Pulmonary artery endothelial cell (primary cell): ENCODE measurements around the gene JKAMP. TPM values are rescaled to one million over a fixed set of nuclear protein-coding genes. Genes with fewer than 3 reads are reported as not detected.

ENCODE experiments used
- DNase-seq: peaks from one replicate; pipeline ENCODE4 v3.0.0-alpha.2; 2011; ENCODE audit warnings: low read depth, low spot score
- total RNA-seq: library from RNA; depleted of rRNA; stranded (reverse); fragments of >200 nt; gene quantifications from 2 replicates; pipeline ENCODE4 v1.2.3, GENCODE V29; 2014

The JKAMP gene
- total RNA-seq, 1 donor from 2014 or later: 57.6 TPM

DNA sequence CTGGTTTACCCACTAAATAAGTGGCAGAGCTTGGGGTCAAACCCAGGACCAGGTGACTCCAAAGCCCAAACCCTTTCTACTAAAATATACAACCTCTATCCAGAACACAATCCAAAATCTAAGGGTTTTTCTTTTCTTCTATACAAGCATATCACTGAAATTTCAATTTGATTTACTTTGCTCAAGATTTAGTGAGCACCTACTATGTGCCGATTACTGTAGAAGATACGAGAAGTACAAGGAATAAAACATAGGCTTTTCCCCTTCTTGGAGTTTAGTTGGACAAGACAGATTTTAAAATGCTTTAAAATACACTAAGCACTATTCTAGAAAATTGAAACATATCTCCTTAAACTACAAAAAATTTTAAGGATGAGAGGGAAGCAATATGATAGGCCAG, 2.9 kb upstream of the JKAMP start:
- no peak for DNase-seq

DNA sequence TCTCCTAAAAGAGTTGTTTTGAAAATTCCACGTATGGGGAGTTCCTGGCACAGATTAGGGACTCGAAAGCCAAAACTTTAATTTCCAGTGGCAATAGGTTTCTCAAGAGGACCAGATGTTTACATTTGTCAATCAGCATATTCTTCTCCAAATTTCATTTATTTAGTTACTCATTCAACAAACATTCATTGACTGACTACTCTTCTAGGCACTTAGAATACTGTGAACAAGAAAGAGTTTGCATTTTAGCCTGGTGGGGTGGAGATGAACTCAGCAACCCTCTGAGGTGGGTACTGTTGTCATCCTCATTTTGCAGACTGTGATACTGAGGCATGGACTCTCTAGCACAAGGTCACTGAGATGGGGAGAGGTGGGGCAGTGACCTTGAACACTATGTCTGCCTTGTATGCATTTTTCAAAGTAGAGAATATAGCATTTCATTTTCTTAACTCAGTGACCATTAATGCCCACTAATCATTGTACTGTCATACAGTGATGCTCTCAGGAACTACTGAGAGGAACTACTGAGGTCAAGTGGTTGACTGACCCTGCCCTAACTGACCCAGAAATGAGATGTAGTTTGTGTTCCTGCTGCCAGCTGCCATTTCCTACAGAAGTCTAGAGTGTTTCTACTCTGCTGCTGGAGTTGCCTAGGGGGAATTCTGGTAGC, 2.3 kb upstream of the JKAMP start:
- no peak for DNase-seq

DNA sequence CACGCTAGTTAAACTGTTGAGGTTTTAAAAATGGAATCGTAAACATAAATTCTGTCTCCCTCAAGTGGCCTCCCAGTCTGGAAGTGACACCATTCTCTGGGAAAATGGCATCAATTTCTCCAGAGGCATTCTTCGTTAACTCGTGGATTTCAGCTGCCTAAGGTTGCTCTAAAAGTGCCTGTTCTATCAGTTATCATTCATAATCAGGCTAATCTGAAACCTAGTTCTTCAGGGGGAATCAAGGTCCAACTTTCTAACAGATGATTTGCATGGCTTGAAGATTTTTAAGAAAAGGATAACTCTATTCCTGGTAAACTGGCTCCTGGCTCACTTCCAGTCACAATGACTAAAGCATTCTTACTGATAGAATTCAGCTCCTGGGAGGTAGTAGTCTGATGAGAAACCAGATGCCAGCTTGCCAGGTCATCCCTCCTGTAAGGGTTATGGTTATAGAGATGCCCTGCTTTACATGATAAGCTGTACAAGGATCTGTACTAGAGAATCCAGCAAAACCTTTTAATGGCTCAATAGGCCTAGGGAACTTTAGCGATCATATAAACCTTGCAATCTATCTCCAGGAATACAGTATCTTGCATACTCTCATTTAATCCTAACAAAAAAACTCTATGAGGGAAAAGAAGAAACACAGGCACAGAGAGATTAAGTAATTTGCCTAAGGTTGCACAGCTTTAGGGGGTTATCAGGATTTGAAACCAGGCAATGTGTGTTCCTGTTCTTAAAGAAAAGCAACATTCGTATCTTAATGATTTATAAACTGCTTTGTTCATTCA, 1.6 kb upstream of the JKAMP start:
- peak; percentile 56 for DNase-seq

DNA sequence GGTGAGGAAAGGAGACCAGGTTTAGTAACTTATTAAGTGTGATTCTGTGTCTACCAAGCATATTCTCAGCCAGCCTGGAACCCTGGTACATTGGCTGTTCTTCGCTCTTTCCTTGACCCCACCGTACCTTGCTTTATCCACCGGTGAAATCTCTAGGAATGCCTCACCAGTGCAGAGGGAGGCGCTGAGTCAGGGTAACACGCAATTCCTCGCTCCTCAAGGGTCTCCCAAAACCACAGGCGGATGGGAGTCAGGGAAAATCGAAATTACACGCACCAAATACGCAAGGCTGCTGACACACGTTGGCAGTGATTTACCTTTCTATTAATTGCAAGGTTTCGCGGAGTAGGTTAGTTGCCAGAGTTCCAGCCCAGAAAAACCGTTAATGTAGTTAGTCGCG, 954 bp upstream of the JKAMP start:
- no peak for DNase-seq

DNA sequence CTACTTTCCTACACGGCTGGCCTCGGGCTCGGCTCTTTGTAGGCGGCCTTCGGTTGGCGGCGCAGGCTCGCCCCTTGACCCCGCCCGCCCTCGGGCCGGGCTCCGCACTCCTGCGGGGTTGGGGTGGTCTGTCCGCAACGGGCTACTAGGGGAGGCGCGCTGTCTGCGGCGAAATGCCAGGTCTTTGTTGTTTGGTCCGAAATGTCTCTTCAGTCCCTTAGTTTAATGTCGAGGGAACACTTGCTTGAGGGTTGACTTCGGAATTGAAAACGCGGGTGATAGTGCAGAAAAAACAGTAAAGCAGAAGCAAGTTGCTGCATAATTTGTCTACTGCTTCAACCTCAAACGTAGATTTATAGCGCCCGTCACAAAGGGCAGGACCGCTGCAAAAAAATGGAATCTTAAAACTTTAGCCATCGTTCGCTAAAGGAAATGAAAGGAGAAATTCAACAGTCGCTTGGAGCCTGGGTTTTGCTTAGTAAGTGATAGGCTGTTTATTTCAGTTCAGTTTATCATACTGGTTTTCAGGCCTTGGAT, 390 bp downstream of the JKAMP start:
- DNase-seq: no peak

DNA sequence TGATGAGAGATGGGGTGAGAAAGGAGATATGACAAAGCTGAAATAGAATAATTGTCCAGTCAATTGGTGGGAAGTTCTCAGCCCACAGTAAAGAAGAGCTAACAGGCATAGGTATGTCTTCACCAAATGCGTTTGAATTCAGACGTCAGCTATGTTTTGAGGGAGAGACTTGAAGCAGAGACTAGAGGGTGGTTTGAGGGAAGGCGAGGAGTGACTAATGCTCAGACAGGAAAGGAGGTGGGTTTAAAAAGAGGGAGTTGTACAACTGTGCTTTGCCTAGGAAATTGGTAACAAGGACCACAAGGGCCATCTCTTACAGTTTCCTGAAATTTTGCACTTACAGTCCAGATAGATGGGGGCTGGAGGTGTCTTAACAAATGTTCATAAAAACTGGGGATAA, 6.4 kb downstream of the JKAMP start:
- no peak for DNase-seq

DNA sequence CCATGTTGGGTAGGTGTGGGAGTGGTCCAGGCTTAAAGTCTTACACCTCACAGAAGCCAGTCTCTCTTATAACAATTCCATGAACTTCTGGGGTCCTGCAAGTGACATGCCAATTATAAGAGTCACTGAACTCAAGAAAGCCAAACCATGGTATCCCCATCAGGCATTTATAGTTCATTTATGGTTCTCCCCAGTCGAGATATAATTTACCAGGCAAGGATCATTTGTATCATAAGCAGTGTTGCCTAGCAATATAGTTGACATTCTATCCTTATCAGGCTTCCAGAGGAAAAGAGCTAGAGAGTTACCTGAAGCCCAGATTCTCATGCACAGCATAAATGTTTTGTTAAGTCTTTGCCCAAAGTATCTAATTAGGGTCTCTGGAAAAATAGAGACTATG, 8.1 kb downstream of the JKAMP start:
- no peak for DNase-seq

DNA sequence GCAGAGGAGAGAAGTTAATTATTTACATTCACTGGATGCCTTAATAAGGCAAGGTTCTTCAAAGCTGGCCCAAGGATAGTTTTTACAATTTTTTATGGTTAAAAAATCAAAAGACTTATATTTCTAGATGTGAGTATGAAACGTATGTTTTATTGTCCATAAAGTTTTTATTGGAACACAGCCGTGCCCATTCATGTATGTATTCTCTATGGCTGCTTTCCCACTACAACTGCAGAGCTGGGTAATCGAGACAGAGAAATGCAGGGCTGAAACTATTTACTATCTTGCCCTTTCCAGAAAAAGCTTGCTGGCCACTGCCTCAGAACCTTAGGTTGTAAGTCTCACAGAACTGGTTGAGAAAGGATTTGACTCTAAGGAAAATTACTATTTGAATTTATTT, 16.4 kb downstream of the JKAMP start:
- DNase-seq: no peak

DNA sequence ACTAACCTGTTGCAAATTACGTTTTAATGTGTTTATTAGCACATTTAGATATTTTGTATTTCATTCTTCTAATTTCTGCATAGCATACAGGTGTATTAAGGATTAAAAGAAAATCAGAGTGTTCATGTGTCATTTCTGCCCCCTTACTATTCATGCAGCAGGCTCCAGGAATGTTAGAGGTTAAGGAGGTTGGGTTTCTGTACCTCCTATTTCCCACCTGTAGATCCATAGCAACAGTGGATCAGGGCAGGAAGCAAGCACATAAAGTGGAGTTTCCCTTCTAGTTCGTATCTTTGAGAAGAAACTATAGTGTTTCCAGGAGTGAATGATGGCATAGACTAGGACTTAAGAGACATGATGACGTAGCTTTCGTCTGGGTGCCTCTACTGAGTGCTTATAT, 18.9 kb downstream of the JKAMP start:
- no peak for DNase-seq

DNA sequence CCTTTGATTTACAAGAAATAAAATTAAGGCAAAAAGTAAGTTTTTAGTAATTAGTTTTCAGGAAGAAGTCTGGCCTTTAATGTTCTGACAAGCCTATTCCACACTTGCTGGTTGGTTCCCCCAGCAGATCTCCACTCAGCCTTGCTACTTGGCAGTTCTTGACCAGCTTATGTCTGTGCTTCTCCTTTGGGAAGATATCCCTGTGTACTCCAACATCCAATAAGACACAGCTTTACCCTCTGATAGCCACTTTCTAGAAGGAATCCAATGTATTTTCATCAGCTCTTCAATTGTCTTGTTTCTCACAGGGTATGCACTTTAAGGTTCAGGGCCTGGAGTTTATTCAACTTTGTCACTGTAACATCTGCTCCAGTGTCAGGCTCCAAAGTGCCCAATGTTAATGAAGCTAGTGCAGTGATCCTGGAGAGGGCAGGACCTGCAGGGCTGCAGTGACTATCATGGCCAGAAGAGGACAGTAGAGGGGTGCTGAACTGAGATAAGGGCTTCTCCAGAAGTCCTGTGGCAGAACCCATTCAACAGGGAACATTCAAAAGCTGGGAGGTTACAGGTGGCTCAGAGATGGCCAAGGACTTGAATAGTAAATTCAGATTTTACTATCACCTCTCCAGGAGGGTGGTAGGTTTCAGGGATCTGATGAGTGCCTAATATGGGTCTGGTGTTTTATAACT, 22.9 kb downstream of the JKAMP start:
- DNase-seq: no peak

DNA sequence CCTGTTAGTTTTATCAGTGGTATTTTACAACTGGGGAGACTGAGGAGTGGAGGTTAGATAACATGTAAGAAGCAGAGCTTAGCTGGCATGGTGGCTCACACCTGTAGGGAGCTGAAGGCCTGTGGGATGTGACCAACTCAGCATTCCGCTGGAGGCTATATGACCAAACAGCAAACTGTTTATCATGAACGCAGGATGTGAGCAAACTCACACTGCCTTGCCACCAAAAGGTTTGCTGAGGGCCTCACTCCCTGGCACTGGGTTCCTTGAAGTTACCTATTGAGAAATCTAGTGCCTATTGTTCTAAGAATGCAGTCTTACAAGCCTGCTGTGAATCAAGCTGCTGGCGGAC, 23.4 kb downstream of the JKAMP start:
- DNase-seq: no peak

DNA sequence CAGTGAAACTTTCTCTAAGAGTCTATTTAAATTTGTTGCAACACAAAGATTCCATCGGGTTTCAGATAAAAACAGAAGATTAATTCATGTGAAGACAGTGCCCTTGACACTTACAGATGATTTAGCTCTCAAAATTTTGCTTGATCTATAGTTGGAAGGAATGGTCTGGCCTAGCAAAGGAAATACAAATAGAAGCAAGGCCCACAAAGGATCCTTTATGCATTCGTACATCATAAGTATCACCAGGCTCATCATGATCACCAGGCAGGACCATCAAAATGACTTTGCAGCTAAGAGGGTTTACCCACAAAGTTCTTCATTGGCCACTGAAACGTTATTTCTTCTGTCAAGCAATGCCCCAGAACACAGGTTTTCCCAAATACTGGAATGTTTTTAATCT, 24.8 kb downstream of the JKAMP start:
- DNase-seq: no peak

DNA sequence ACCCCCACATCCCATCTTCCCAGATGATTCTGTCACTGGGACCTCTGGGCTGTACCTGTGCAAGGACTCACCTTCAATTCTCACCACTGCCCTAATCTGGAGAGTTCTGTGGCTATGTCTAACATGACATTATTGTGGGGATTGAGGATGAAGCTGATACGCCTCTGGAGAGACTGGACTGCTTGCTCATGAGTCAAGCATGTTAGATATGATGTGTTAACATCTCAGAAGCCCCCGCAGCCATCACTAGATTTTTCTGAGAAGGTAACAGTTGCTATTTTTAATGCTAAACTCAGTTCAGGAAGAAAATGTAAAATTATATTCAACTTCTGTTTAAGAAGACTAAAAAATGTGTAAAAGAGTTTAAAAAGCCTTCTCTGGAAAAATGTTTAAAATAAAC, 25.7 kb downstream of the JKAMP start:
- no peak for DNase-seq

DNA sequence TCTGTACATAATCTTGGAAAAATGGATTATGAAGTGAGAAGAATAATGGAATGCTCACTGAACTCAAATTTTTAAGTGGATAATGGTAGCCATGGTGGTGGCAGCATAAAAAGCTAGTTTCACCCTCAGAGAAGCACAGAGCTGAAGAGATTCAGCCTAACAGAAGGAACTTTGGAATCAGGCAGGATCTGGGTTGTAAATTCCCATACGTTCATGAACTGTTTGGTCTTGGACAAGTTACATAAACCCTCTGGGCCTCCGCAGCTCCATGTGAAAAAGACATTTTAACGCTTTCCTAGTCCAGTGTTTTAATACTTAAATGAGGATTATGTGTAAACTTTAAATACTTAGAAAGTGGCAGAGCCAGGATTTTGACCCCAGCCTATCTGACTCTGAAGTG, 26.6 kb downstream of the JKAMP start:
- no peak for DNase-seq

DNA sequence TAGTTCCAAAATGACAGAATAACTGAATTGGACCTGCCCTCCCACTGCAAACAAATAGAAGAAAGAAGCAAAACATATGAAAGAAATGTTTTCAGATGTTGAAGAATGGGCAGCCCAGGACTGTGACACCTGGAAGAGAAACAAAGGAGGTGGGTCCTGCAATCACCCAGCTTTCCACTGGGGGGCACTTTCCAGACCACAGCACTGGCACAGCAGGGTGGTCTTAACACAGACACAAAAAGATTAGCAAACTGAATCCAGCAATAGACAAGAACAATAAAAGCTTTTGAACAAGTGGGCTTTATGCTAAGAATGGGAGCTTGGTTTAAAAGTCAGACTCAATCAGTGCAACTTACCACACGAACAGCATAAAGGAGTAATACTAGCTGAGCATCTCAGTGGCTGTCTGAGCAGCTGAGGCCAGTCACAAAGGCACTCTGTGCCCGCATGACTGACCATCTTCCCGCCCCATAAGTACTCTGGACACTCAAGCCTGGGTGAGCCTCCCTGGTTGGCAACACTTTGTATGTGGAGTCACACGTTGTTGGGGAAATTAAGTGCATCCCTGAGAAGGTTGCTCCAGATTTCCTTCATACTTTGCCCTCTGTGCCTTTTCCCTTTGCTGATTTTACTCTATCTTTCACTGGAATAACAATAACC, 27.7 kb downstream of the JKAMP start:
- DNase-seq: no peak

DNA sequence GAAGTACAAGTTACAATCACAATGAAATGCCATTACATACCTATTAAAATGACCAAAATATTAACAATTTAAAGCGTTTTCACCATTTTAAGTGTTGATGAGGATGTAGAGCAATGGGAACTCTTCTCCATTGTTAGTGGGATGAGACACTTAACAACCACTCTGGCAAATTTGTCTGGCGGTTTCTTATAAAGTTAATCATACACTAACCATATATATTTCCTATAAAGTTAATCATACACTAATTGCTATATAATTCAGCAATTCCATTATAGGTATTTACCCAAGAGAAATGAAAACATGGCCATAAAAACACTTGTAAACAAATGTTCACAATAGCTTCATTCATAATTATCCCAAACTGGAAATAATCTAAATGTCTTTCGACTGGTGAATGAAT, 35.9 kb downstream of the JKAMP start:
- no peak for DNase-seq

DNA sequence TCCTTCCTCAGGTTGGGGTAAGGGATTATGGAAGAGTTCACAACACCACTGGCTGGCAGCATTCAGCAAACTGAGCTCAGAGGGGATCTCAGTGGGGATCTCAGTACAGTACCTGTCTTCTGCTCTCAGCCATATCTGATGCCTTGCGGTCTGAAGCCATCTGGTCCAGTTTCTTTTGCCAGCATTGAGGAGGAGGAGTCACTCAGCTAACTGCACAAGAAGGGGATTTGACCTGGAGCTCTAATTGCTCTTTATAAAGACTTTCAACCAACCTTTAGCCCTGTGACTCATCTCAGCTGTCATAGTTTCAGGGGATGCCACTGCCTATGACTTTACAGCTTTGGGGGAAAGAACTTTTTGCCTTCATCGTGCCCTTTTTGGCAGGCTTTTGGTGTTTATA, 44.9 kb downstream of the JKAMP start:
- DNase-seq: no peak

DNA sequence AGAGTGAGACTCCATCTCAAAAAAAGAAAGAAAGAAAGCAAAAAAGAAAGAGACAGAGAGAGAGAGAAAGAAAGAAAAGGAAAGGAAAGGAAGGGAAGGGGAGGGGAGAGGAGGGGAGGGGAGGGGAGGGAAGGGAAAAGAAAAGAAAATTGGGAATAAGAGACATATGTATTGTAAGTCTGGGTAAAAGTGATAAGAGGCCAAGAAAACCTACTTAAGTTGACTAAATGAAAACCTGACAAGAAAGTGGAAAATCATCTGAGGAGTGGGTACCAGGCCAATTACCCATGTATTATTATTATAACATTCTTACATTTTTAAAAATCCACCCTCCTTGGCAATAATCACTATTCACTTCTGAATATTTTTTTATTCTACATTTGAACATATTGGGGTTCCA, 46.0 kb downstream of the JKAMP start:
- DNase-seq: no peak

DNA sequence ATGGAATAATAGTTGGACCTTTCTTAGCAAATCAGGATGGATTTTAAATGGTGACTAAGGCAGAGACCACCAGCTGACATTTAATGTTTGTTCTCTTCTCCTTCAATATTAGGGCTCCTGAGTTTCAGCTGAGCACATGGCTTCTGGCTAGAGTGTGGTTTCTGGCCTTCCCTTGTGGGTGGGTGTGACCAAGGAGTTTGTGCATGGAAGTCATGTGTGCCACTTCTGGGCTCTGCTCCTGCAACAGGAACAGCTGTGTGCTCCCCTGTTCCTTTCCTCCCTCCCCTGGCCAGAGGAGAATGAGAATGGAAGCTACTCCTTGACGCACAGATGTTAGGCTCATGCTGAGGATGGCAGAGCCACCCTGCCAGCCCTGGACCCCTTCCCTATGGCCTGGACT, 48.1 kb downstream of the JKAMP start:
- DNase-seq: no peak

DNA sequence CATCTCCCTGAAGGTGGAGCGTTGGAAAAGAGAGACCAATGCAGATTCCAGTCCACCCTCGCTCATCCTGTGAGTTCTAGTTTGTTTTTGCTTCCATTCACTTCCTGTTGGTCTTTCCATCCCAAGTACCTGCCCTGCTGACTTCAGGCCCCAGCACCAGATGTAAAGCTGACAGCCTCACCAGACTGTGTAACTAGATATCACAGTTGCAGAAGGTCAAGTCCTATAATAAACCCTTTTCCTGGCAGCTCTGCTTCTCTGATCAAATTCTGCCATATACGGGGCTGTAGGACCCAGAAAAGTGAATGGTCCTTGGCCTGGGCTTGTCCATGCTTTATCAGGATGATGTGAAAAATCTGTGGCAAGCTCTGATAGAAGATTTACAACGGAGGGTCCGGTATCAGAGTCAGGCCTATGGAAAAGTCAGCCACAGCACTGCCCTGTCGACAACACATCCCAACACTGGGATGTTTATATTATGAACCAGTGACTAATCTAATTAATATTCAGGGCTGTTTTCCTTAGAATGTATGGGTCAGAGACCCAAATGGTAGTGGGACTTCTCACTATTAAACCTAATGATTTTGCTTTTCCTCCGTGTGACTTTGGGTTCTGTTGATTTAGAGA, 50.2 kb downstream of the JKAMP start:
- DNase-seq: no peak

DNA sequence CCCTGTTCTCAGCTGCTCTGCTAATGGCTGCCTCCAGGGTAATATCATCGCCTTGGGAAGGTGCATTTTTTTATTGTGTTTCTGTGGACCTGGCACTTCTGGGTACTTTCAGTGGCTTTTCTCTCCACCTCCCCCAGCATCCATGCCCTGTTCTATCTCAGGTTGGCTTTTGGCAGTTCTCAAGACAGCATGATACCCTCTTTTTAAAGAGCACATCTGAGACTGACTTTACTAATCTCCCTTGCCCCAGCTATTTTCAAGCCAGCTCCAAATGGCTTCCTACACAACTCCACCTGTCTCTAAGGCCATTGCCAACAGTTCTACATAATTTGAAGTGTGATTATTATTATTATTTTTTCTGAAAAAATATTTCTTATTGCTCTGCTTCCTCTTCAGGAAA, 53.2 kb downstream of the JKAMP start:
- DNase-seq: no peak

DNA sequence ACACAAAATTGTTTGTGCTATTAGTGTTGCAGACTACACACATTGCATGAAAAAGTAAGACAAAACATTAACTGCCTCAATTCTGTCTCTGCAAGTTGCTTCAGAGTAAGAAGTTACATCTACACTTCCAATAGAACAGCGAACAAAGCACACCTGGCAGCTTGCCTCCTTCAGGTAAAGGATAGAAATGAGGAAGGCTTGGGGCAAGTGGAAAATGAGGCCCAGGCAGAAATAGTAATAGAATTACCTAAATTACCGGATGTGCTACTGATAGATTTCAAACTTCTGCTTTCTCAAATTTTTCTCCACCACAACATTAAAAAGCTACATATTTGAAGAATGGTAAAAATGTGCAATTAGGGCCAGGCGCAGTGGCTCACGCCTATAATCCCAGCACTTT, 54.6 kb downstream of the JKAMP start:
- no peak for DNase-seq
